ENCODE measurements around the gene AURKB. TPM values are rescaled to one million over a fixed set of nuclear protein-coding genes. Genes with fewer than 3 reads are reported as not detected.

AURKB gene
- total RNA-seq, 1 donor from 2014 or later = not detected

GRCh38 chr17:8163978-8164814, 46.2 kb downstream of the AURKB start:
- intact Hi-C loops (cut with DNase I) = loop anchor here (2.0 kb wide), 1 partner anchor 23 kb away; no protein-coding TSS in a partner anchor
- Histone ChIP-seq H3K27me3 (no peaks in the 10 kb centered on the region), H3K36me3 (peaks cover 14 to 15% of the 10 kb centered on the region in 2 donors), H3K4me3 (peak overlapping the region in 1 of 2 donors; percentile 100), H3K4me1 (peaks cover 21 to 29% of the 10 kb centered on the region in 2 donors), H3K27ac (peak overlapping the region; percentile 99 to 100), H3K9me3 (no peaks in the 10 kb centered on the region)
- no peak for TF ChIP-seq CTCF (IDR thresholded peaks at IDR 0.05)
- peak; percentile 69 to 87 for DNase-seq (ENCODE audit: low spot score in 2 of 2)

- DNase-seq (ENCODE audit: low spot score in 2 of 2) = no peak
- no peak for TF ChIP-seq CTCF (IDR thresholded peaks at IDR 0.05)
- intact Hi-C loops (cut with DNase I) = loop anchor here (2.0 kb wide), 1 partner anchor 24 kb away; no protein-coding TSS in a partner anchor
- Histone ChIP-seq H3K4me3 (peak overlapping the region; percentile 91 to 100), H3K9me3 (no peaks in the 10 kb centered on the region), H3K4me1 (peaks cover 21 to 33% of the 10 kb centered on the region in 2 donors), H3K36me3 (peaks cover 15 to 18% of the 10 kb centered on the region in 2 donors), H3K27ac (peak overlapping the region; percentile 99 to 100), H3K27me3 (no peaks in the 10 kb centered on the region)
Measured at GRCh38 chr17:8162997-8163977, 47.1 kb downstream of the AURKB start.

GRCh38 chr17:8162233-8162996, 48.0 kb downstream of the AURKB start, which contains the start of gene VAMP2:
Gene VAMP2, minus strand, starts transcription at chr17:8162948. Its CDS starts 69 bp downstream, at chr17:8162879.
- intact Hi-C loops (cut with DNase I) = loop anchor here (2.0 kb wide), 1 partner anchor 24 kb away; no protein-coding TSS in a partner anchor
- H3K27ac ChIP-seq = peak within 1 kb of the TSS; percentile 99 to 100
- H3K36me3 ChIP-seq = peaks cover 15 to 23% of the 10 kb centered on the region in 2 donors
- H3K4me1 ChIP-seq = peaks cover 21 to 42% of the 10 kb centered on the region in 2 donors
- H3K27me3 ChIP-seq = no peaks in the 10 kb centered on the region
- H3K4me3 ChIP-seq = peak within 1 kb of the TSS; percentile 91 to 100
- no peak for TF ChIP-seq CTCF (IDR thresholded peaks at IDR 0.05)
- peak in 1 of 2 donors; percentile 92 for DNase-seq (ENCODE audit: low spot score in 2 of 2)
- no peaks in the 10 kb centered on the region for H3K9me3 ChIP-seq

- intact Hi-C loops (cut with DNase I) = loop anchor here (2.0 kb wide), 1 partner anchor 25 kb away; no protein-coding TSS in a partner anchor
- no peaks in the 10 kb centered on the region for H3K27me3 ChIP-seq
- DNase-seq (ENCODE audit: low spot score in 2 of 2) = no peak
Measured at GRCh38 chr17:8161289-8162232, 48.8 kb downstream of the AURKB start.

More at GRCh38 chr17:8161289-8162232, 48.8 kb downstream of the AURKB start:
- no peak for TF ChIP-seq CTCF (IDR thresholded peaks at IDR 0.05)
- H3K9me3 ChIP-seq = no peaks in the 10 kb centered on the region
- peak overlapping the region; percentile 99 to 100 for H3K27ac ChIP-seq
- peaks cover 21 to 47% of the 10 kb centered on the region in 2 donors for H3K4me1 ChIP-seq
- H3K36me3 ChIP-seq = peaks cover 15 to 23% of the 10 kb centered on the region in 2 donors
- H3K4me3 ChIP-seq = peak overlapping the region; percentile 91 to 100

All from ascending aorta (tissue), 2 donors.